OCI-LY7 (cell line): ENCODE data around the gene RBBP8. TPM values are rescaled to one million over a fixed set of nuclear protein-coding genes. Genes with fewer than 3 reads are reported as not detected.

Source experiments
- BruUV-seq: library from RNA; stranded (reverse); fragments of 400-500 nt; replicated peaks from 2 replicates; lab custom pipeline; 2021; lab: Mats Ljungman, UMichigan
- CTCF ChIA-PET: fragments of 300-600 bp; sonication (Branson Sonifier 250); formaldehyde crosslinking; loops from one replicate; lab custom pipeline; 2022; ENCODE audit warnings: antibody characterized with exemption; ENCODE audit not compliant: unreplicated experiment; lab: Charles Lee
- POLR2A ChIA-PET: fragments of 300-600 bp; sonication (Branson Sonifier 250); formaldehyde crosslinking; loops from one replicate; lab custom pipeline; 2022; ENCODE audit warnings: antibody characterized with exemption; lab: Charles Lee
- DNase-seq: peaks from one replicate; pipeline ENCODE4 v3.0.0-alpha.2; 2015; ENCODE audit warnings: low spot score
- H2AFZ ChIP-seq: fragments of 200-600 bp; sonication (generic), shearing (Covaris generic); 2 replicates; pipeline ENCODE4 v1.6.1; 2014; ENCODE audit warnings: mild to moderate bottlenecking, antibody characterized with exemption, low read length, moderate library complexity
- H3K27ac ChIP-seq: fragments of 200-600 bp; sonication (generic); 2 replicates; pipeline ENCODE4 v1.5.1; 2014; ENCODE audit warnings: mixed run types, low read depth, mild to moderate bottlenecking, moderate library complexity, low read length, inconsistent platforms; ENCODE audit not compliant: poor library complexity, severe bottlenecking
- H3K36me3 ChIP-seq: fragments of 200-600 bp; sonication (generic); 2 replicates; pipeline ENCODE4 v1.6.1; 2014; ENCODE audit warnings: mild to moderate bottlenecking, antibody characterized with exemption, low read length, moderate library complexity, mixed read lengths; ENCODE audit not compliant: insufficient read depth
- H3K4me1 ChIP-seq: fragments of 200-600 bp; sonication (generic); 2 replicates; pipeline ENCODE4 v1.5.1; 2014; ENCODE audit warnings: mild to moderate bottlenecking, low read length; ENCODE audit not compliant: insufficient read depth, poor library complexity, severe bottlenecking
- H3K4me2 ChIP-seq: fragments of 200-600 bp; sonication (generic); 2 replicates; pipeline ENCODE4 v1.6.1; 2014; ENCODE audit warnings: mild to moderate bottlenecking, low read length
- H3K4me3 ChIP-seq: fragments of 200-600 bp; sonication (generic); 2 replicates; pipeline ENCODE4 v1.5.1; 2014; ENCODE audit warnings: mild to moderate bottlenecking, low read depth, low read length; ENCODE audit not compliant: poor library complexity, severe bottlenecking
- H3K79me2 ChIP-seq: fragments of 200-600 bp; sonication (generic); 2 replicates; pipeline ENCODE4 v1.6.1; 2016; ENCODE audit warnings: low read depth, mild to moderate bottlenecking, low read length, moderate library complexity, mixed read lengths; ENCODE audit not compliant: insufficient read depth
- H3K9me2 ChIP-seq: fragments of 200-600 bp; sonication (generic); 2 replicates; pipeline ENCODE4 v1.6.1; 2016; ENCODE audit warnings: mild to moderate bottlenecking, low read length, mixed read lengths; ENCODE audit not compliant: insufficient read depth
- H3K9me3 ChIP-seq: fragments of 200-600 bp; sonication (generic); 2 replicates; pipeline ENCODE4 v1.6.1; 2014; ENCODE audit warnings: mild to moderate bottlenecking, mixed run types, low read length, mixed read lengths
- H4K20me1 ChIP-seq: fragments of 200-600 bp; sonication (generic); 2 replicates; pipeline ENCODE4 v1.6.1; 2014; ENCODE audit warnings: mild to moderate bottlenecking, antibody characterized with exemption, low read length, moderate library complexity, mixed read lengths; ENCODE audit not compliant: insufficient read depth
- CTCF ChIP-seq: fragments of 200-600 bp; sonication (generic); conservative IDR thresholded peaks from 2 replicates; pipeline ENCODE4 v1.5.1; 2014; ENCODE audit warnings: mild to moderate bottlenecking, antibody characterized with exemption, low read length, moderate library complexity, mixed read lengths
- EZH2phosphoT487 ChIP-seq: fragments of 200-600 bp; sonication (generic); IDR thresholded peaks from 2 replicates; pipeline ENCODE4 v1.6.1; 2018; ENCODE audit warnings: low read depth, borderline replicate concordance, mild to moderate bottlenecking, mixed run types, antibody characterized with exemption, low read length, moderate library complexity, mixed read lengths
- intact Hi-C: fragments of 100-400 bp; cut with micrococcal nuclease; formaldehyde crosslinking; loops from one replicate; pipeline ENCODE4 v1.10.0; 2022; ENCODE audit not compliant: unreplicated experiment
- total RNA-seq, 2 experiments: library from RNA; depleted of rRNA in 1 of 2; stranded (reverse); fragments of >200 nt in 1 of 2; shearing (Covaris generic) in 1 of 2; gene quantifications; 2 replicates each; pipeline ENCODE4 v1.2.3, GENCODE V29; 2014 to 2022

The RBBP8 gene
- total RNA-seq, 2 experiments from 2014 or later = 51.0 to 86.0 TPM

GRCh38 chr18:23053776-23054457, 120.8 kb downstream of the RBBP8 start:
- Histone ChIP-seq H4K20me1 (no peaks in the 10 kb centered on the region), H3K36me3 (no peaks in the 10 kb centered on the region), H3K79me2 (no peaks in the 10 kb centered on the region), H3K9me3 (no peaks in the 10 kb centered on the region), H2AFZ (no peak overlapping the region), H3K4me2 (no peak overlapping the region), H3K4me3 (no peak overlapping the region), H3K4me1 (no peaks in the 10 kb centered on the region), H3K9me2 (no peaks in the 10 kb centered on the region), H3K27ac (no peak overlapping the region)
- intact Hi-C loops = no loop called here
- CTCF ChIA-PET = no interaction called here
- POLR2A ChIA-PET = interaction anchor here (0.5 to 2.3 kb wide), 2 partner anchors 10 to 434 kb away, joined by 4 to 5 read pairs; no protein-coding TSS in a partner anchor
- no peak for TF ChIP-seq EZH2phosphoT487
- no peak for TF ChIP-seq CTCF
- no peak for DNase-seq
- BruUV-seq = no TSS peak

GRCh38 chr18:23054553-23054952, 121.4 kb downstream of the RBBP8 start:
- no TSS peak for BruUV-seq

More at GRCh38 chr18:23054553-23054952, 121.4 kb downstream of the RBBP8 start:
- Histone ChIP-seq H3K9me3 (no peaks in the 10 kb centered on the region), H3K4me1 (no peaks in the 10 kb centered on the region), H3K4me2 (no peak overlapping the region), H4K20me1 (no peaks in the 10 kb centered on the region), H3K27ac (no peak overlapping the region), H3K4me3 (no peak overlapping the region), H3K36me3 (no peaks in the 10 kb centered on the region), H3K9me2 (no peaks in the 10 kb centered on the region), H2AFZ (no peak overlapping the region), H3K79me2 (no peaks in the 10 kb centered on the region)
- CTCF ChIA-PET = no interaction called here
- intact Hi-C loops = no loop called here
- DNase-seq = no peak
- TF ChIP-seq CTCF (no peak), EZH2phosphoT487 (no peak)
- POLR2A ChIA-PET = interaction anchor here (0.5 to 2.3 kb wide), 3 partner anchors 9 to 433 kb away, joined by 3 to 5 read pairs (median 4); no protein-coding TSS in a partner anchor
